ENCODE measurements around the gene CLTCL1. TPM values are rescaled to one million over a fixed set of nuclear protein-coding genes. Genes with fewer than 3 reads are reported as not detected.

Gene CLTCL1
- total and polyA plus RNA-seq, 9 of the 15 experiments (the other 6 are each of a cell fraction or from before 2014, with no cell fraction given), result 1.1 to 11.7 (median 5.0) TPM

DNA sequence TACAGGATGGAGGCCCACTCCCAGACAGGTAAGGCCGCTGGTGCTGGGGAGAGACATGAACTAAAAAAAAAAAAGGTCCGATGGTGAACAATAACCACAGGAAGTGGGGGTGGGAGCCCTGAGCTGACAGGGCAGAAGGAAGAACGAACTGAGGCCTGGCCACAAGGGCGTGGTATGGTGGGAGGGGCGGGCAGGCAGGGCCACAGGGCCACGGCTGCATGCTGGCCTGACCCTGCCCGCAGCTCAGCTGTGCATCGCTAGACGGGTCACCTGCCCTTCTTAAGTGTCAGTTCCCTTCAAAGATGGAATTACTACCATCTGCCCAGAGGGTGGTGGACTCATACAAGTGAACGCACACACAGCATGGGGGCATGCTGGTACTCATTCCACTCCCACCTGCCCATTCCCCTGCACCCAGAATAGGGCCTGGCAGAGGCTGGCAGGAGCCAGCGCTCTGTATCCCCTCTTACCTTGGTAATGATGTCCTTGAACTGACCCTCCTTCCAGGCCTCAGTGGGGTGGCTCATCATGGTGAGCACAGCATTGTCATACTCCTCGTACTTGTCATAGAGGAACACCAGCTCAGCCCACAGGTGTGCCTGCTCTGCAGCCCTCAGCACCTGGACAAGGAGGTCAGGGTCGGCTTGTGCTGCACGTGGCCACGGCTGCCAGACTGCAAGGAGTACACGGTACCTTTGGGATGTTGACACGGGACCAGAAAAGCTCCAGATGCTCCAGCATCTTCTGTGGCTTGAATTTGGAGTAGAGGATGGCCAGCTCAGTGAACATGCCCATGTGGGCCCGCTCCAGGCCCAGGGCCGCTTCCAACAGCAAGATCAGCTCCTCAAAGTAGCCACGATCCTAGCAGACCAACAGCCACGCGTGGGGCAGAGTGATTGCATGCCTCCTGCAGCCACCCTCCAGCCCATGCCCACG lies 95.5 kb downstream of the CLTCL1 start (continued):
- no peak for TF ChIP-seq COPS2 (conservative IDR thresholded peaks at IDR 0.05)
- TF ChIP-seq ZNF124 (CRISPR knock-in tag; IDR thresholded peaks at IDR 0.05), result no peak; the same call in 1 of the 2 replicates
- TF ChIP-seq PRMT5 (CRISPR knock-in tag; IDR thresholded peaks at IDR 0.05), result 0 out of 2 replicates have a peak, but pooled peaks have one; percentile 36
- no peak for TF ChIP-seq RAD51 (IDR thresholded peaks at IDR 0.05; ENCODE audit: borderline replicate concordance, low read depth)
- TF ChIP-seq, protein P1, sequence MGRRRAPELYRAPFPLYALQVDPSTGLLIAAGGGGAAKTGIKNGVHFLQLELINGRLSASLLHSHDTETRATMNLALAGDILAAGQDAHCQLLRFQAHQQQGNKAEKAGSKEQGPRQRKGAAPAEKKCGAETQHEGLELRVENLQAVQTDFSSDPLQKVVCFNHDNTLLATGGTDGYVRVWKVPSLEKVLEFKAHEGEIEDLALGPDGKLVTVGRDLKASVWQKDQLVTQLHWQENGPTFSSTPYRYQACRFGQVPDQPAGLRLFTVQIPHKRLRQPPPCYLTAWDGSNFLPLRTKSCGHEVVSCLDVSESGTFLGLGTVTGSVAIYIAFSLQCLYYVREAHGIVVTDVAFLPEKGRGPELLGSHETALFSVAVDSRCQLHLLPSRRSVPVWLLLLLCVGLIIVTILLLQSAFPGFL (CRISPR knock-in tag; IDR thresholded peaks at IDR 0.05), result no peak
- peak; percentile 74 for TF ChIP-seq NR3C1 (CRISPR knock-in tag; IDR thresholded peaks at IDR 0.05)
- TF ChIP-seq, protein P2, sequence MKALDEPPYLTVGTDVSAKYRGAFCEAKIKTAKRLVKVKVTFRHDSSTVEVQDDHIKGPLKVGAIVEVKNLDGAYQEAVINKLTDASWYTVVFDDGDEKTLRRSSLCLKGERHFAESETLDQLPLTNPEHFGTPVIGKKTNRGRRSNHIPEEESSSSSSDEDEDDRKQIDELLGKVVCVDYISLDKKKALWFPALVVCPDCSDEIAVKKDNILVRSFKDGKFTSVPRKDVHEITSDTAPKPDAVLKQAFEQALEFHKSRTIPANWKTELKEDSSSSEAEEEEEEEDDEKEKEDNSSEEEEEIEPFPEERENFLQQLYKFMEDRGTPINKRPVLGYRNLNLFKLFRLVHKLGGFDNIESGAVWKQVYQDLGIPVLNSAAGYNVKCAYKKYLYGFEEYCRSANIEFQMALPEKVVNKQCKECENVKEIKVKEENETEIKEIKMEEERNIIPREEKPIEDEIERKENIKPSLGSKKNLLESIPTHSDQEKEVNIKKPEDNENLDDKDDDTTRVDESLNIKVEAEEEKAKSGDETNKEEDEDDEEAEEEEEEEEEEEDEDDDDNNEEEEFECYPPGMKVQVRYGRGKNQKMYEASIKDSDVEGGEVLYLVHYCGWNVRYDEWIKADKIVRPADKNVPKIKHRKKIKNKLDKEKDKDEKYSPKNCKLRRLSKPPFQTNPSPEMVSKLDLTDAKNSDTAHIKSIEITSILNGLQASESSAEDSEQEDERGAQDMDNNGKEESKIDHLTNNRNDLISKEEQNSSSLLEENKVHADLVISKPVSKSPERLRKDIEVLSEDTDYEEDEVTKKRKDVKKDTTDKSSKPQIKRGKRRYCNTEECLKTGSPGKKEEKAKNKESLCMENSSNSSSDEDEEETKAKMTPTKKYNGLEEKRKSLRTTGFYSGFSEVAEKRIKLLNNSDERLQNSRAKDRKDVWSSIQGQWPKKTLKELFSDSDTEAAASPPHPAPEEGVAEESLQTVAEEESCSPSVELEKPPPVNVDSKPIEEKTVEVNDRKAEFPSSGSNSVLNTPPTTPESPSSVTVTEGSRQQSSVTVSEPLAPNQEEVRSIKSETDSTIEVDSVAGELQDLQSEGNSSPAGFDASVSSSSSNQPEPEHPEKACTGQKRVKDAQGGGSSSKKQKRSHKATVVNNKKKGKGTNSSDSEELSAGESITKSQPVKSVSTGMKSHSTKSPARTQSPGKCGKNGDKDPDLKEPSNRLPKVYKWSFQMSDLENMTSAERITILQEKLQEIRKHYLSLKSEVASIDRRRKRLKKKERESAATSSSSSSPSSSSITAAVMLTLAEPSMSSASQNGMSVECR (CRISPR knock-in tag; IDR thresholded peaks at IDR 0.05), result peak; percentile 79
- TF ChIP-seq, protein P3, sequence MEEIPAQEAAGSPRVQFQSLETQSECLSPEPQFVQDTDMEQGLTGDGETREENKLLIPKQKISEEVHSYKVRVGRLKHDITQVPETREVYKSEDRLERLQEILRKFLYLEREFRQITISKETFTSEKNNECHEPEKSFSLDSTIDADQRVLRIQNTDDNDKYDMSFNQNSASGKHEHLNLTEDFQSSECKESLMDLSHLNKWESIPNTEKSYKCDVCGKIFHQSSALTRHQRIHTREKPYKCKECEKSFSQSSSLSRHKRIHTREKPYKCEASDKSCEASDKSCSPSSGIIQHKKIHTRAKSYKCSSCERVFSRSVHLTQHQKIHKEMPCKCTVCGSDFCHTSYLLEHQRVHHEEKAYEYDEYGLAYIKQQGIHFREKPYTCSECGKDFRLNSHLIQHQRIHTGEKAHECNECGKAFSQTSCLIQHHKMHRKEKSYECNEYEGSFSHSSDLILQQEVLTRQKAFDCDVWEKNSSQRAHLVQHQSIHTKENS (CRISPR knock-in tag; IDR thresholded peaks at IDR 0.05), result no peak
- TF ChIP-seq, protein P4, sequence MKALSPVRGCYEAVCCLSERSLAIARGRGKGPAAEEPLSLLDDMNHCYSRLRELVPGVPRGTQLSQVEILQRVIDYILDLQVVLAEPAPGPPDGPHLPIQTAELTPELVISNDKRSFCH (CRISPR knock-in tag; IDR thresholded peaks at IDR 0.05), result no peak
- TF ChIP-seq, protein P4 (tag; IDR thresholded peaks at IDR 0.05), result peak; percentile 22; the same call in 1 of the 2 replicates
- peak; percentile 34; the same call in 1 of the 2 replicates for TF ChIP-seq ZBTB7A (IDR thresholded peaks at IDR 0.05; ENCODE audit: borderline replicate concordance, control insufficient read depth, low read depth, low read length)
- 0 out of 2 replicates have a peak, but pooled peaks have one; percentile 39 for TF ChIP-seq ELF2 (CRISPR knock-in tag; IDR thresholded peaks at IDR 0.05)
- TF ChIP-seq HNRNPUL1 (IDR thresholded peaks at IDR 0.05; ENCODE audit: low read length), result no peak
- TF ChIP-seq RUNX1 (IDR thresholded peaks at IDR 0.05; ENCODE audit: low read depth), result 0 out of 2 replicates have a peak, but pooled peaks have one; percentile 64
- no peak for TF ChIP-seq ZNF780A (CRISPR knock-in tag; IDR thresholded peaks at IDR 0.05)
- no peak for TF ChIP-seq EHMT2 (IDR thresholded peaks at IDR 0.05)
- TF ChIP-seq ZNF79 (CRISPR knock-in tag; IDR thresholded peaks at IDR 0.05; ENCODE audit: low read depth), result no peak
- no peak for TF ChIP-seq ZNF316 (IDR thresholded peaks at IDR 0.05)
- TF ChIP-seq ZNF384 (IDR thresholded peaks at IDR 0.05; ENCODE audit: low read depth, low read length), result peak; percentile 37; the same call in 1 of the 2 replicates
- TF ChIP-seq CTBP1 (IDR thresholded peaks at IDR 0.05; ENCODE audit: borderline replicate concordance), result no peak
- peak; percentile 49 for TF ChIP-seq ZNF143 (CRISPR knock-in tag; IDR thresholded peaks at IDR 0.05)
- TF ChIP-seq BRCA1 (IDR thresholded peaks at IDR 0.05), result no peak
- peak; percentile 95 for TF ChIP-seq BRCA1 (CRISPR knock-in tag; IDR thresholded peaks at IDR 0.05)
